H1 (cell line): ENCODE measurements around the gene RTP2. TPM values are rescaled to one million over a fixed set of nuclear protein-coding genes. Genes with fewer than 3 reads are reported as not detected.

Experiments
- EGR1 ChIP-seq: IDR thresholded peaks from 2 replicates; pipeline ENCODE4 v1.6.1; 2011; ENCODE audit warnings: low read depth, low read length, borderline replicate concordance
- GABPA ChIP-seq: IDR thresholded peaks from 2 replicates; pipeline ENCODE4 v1.6.1; 2011; ENCODE audit warnings: mild to moderate bottlenecking, low read length, moderate library complexity, borderline replicate concordance; ENCODE audit not compliant: insufficient read depth
- HDAC6 ChIP-seq: IDR thresholded peaks from one replicate; pipeline ENCODE4 v1.7.1; 2012; ENCODE audit warnings: low read depth, mild to moderate bottlenecking, inconsistent platforms, low read length, moderate library complexity
- JUN ChIP-seq: IDR thresholded peaks from 2 replicates; pipeline ENCODE4 v1.6.1; 2011; ENCODE audit warnings: low read depth, mild to moderate bottlenecking, improper control_type of control experiment, low read length
- NANOG ChIP-seq: IDR thresholded peaks from 2 replicates; pipeline ENCODE4 v1.6.1; 2011; ENCODE audit warnings: low read length, low read depth, mild to moderate bottlenecking, inconsistent platforms; ENCODE audit not compliant: insufficient read depth, poor library complexity, severe bottlenecking
- POU5F1 ChIP-seq: IDR thresholded peaks from 2 replicates; pipeline ENCODE4 v1.6.1; 2011; ENCODE audit warnings: low read depth, mild to moderate bottlenecking, low read length, moderate library complexity
- RNF2 ChIP-seq: fragments of 200-900, 300-1000 bp; sonication (generic); IDR thresholded peaks from 2 replicates; pipeline ENCODE4 v1.7.1; 2016; ENCODE audit warnings: borderline replicate concordance, low read depth, mild to moderate bottlenecking, antibody characterized with exemption, low read length; ENCODE audit not compliant: poor library complexity, severe bottlenecking; ENCODE audit errors: missing control alignments
- SIX5 ChIP-seq: IDR thresholded peaks from 2 replicates; pipeline ENCODE4 v1.6.1; 2011; ENCODE audit warnings: mild to moderate bottlenecking, low read depth, low read length
- SP1 ChIP-seq: IDR thresholded peaks from 2 replicates; pipeline ENCODE4 v1.6.1; 2011; ENCODE audit warnings: low read depth, low read length
- SUZ12 ChIP-seq: fragments of 200-600 bp; sonication (generic); IDR thresholded peaks from 2 replicates; pipeline ENCODE4 v1.6.1; 2012; ENCODE audit warnings: mild to moderate bottlenecking, inconsistent platforms, low read length, moderate library complexity, mixed read lengths
- polyA plus RNA-seq, 7 experiments: library from polyadenylated mRNA; depleted of rRNA in 3 of 7; stranded (reverse) in 5 of 7; unstranded in 2 of 7; fragments of >200 nt in 5 of 7; fragments of 200-250 nt in 2 of 7; gene quantifications; 1 replicate in 5 of 7; 2 replicates in 1 of 7; 4 replicates in 1 of 7; pipeline versions ENCODE4 v1.2.1 to v1.2.3, GENCODE V29; 2011 to 2013; ENCODE audit warnings: missing spikeins in 2 of 7, mixed read lengths in 2 of 7
- total RNA-seq: library from RNA; stranded (reverse); fragmentation: NEBNext Ultra II Directional; extraction: Animal tissue kit (Norgen Biotek cat#: 25700); gene quantifications from 2 replicates; pipeline ENCODE4 v1.2.1, GENCODE V29; 2021
- TF ChIP-seq, protein P1 (sequence below): fragments of 300-600 bp; sonication (generic); IDR thresholded peaks from 2 replicates; pipeline ENCODE4 v1.7.1; 2012; ENCODE audit warnings: low read length, moderate library complexity, mild to moderate bottlenecking, inconsistent platforms; ENCODE audit not compliant: insufficient replicate concordance

Gene RTP2
- total and polyA plus RNA-seq, 2 of the 8 experiments (the other 6 are each of a cell fraction or from before 2014, with no cell fraction given) = not detected

- TF ChIP-seq, protein P1, sequence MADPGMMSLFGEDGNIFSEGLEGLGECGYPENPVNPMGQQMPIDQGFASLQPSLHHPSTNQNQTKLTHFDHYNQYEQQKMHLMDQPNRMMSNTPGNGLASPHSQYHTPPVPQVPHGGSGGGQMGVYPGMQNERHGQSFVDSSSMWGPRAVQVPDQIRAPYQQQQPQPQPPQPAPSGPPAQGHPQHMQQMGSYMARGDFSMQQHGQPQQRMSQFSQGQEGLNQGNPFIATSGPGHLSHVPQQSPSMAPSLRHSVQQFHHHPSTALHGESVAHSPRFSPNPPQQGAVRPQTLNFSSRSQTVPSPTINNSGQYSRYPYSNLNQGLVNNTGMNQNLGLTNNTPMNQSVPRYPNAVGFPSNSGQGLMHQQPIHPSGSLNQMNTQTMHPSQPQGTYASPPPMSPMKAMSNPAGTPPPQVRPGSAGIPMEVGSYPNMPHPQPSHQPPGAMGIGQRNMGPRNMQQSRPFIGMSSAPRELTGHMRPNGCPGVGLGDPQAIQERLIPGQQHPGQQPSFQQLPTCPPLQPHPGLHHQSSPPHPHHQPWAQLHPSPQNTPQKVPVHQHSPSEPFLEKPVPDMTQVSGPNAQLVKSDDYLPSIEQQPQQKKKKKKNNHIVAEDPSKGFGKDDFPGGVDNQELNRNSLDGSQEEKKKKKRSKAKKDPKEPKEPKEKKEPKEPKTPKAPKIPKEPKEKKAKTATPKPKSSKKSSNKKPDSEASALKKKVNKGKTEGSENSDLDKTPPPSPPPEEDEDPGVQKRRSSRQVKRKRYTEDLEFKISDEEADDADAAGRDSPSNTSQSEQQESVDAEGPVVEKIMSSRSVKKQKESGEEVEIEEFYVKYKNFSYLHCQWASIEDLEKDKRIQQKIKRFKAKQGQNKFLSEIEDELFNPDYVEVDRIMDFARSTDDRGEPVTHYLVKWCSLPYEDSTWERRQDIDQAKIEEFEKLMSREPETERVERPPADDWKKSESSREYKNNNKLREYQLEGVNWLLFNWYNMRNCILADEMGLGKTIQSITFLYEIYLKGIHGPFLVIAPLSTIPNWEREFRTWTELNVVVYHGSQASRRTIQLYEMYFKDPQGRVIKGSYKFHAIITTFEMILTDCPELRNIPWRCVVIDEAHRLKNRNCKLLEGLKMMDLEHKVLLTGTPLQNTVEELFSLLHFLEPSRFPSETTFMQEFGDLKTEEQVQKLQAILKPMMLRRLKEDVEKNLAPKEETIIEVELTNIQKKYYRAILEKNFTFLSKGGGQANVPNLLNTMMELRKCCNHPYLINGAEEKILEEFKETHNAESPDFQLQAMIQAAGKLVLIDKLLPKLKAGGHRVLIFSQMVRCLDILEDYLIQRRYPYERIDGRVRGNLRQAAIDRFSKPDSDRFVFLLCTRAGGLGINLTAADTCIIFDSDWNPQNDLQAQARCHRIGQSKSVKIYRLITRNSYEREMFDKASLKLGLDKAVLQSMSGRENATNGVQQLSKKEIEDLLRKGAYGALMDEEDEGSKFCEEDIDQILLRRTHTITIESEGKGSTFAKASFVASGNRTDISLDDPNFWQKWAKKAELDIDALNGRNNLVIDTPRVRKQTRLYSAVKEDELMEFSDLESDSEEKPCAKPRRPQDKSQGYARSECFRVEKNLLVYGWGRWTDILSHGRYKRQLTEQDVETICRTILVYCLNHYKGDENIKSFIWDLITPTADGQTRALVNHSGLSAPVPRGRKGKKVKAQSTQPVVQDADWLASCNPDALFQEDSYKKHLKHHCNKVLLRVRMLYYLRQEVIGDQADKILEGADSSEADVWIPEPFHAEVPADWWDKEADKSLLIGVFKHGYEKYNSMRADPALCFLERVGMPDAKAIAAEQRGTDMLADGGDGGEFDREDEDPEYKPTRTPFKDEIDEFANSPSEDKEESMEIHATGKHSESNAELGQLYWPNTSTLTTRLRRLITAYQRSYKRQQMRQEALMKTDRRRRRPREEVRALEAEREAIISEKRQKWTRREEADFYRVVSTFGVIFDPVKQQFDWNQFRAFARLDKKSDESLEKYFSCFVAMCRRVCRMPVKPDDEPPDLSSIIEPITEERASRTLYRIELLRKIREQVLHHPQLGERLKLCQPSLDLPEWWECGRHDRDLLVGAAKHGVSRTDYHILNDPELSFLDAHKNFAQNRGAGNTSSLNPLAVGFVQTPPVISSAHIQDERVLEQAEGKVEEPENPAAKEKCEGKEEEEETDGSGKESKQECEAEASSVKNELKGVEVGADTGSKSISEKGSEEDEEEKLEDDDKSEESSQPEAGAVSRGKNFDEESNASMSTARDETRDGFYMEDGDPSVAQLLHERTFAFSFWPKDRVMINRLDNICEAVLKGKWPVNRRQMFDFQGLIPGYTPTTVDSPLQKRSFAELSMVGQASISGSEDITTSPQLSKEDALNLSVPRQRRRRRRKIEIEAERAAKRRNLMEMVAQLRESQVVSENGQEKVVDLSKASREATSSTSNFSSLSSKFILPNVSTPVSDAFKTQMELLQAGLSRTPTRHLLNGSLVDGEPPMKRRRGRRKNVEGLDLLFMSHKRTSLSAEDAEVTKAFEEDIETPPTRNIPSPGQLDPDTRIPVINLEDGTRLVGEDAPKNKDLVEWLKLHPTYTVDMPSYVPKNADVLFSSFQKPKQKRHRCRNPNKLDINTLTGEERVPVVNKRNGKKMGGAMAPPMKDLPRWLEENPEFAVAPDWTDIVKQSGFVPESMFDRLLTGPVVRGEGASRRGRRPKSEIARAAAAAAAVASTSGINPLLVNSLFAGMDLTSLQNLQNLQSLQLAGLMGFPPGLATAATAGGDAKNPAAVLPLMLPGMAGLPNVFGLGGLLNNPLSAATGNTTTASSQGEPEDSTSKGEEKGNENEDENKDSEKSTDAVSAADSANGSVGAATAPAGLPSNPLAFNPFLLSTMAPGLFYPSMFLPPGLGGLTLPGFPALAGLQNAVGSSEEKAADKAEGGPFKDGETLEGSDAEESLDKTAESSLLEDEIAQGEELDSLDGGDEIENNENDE = no peak
- TF ChIP-seq SUZ12 (no peak), RNF2 (no peak), NANOG (no peak), HDAC6 (no peak), SP1 (peak; percentile 80), SIX5 (no peak), EGR1 (no peak), JUN (no peak), GABPA (no peak), POU5F1 (no peak)
These were observed 47.7 kb upstream of the RTP2 start (continued) for GRCh38 chr3:187750006-187750512.
